Cortex of kidney (tissue), 1 donor: ENCODE results near the gene DAB1.
"Not testable (repeated sequence)": the region's sequence is repeated elsewhere in the genome, so short reads cannot be mapped to it uniquely, and the experiment has no call there.

Experiments used
- DNase-seq: peaks from one replicate; lab custom pipeline; 2025; lab: John Stamatoyannopoulos, UW

The DAB1 gene

GRCh38 chr1:57118948-57119603 is 304.8 kb downstream of the DAB1 start:
- DNase-seq, result no peak

GRCh38 chr1:57117753-57118152 is 306.1 kb downstream of the DAB1 start:
- no peak for DNase-seq

DNA sequence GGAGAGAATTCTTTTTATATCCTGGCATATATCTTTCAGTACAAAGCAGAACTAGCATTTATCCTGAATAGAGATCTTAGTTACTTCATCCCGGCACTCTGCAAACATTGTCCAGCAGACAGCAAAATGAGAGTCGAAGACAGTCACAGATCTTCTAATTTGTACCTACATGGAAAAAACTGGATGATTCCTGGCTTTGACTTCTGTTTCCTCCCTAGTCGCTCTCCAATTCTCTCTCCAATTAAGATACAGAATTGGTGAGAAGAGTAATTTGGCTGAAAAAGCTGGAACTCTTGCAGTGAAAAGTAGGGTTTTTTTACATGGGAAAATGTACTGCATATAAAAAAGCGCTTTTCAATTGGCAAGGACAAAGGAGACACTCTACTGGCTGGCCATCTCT is 307.0 kb downstream of the DAB1 start:
- no peak for DNase-seq

DNA sequence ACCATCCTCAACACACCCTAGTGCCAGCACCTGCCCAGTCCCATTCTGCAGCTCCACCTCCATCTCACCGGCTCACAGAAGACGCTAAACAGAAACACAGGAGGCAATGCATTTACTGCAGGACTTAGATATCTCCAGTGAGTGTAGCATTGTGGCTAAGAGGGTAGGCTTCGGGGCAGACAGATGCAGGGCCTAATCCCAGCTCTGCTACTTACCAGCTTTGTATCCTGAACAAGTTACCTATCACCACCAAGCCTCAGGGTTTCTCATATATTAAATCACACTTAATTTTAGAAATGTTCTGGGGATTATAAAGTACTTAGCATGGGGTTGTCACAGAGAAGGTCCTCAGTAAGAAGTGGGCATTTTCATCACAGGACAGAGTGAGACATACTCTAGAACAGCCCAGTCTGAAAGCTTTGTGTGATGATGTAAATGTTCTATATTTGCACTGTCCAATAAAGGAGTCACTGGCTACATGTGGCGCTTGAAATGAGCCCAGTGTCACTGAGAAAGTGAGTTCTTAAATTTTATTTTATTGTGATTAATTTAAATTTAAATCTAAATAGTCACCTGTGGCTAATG is 308.7 kb downstream of the DAB1 start:
- DNase-seq, result no peak

- DNase-seq, result no peak
Observed at GRCh38 chr1:57112148-57112547, 311.7 kb downstream of the DAB1 start.

GRCh38 chr1:57111175-57111574 is 312.7 kb downstream of the DAB1 start:
- DNase-seq, result no peak

GRCh38 chr1:57109883-57110282 is 314.0 kb downstream of the DAB1 start:
- DNase-seq, result no peak

DNA sequence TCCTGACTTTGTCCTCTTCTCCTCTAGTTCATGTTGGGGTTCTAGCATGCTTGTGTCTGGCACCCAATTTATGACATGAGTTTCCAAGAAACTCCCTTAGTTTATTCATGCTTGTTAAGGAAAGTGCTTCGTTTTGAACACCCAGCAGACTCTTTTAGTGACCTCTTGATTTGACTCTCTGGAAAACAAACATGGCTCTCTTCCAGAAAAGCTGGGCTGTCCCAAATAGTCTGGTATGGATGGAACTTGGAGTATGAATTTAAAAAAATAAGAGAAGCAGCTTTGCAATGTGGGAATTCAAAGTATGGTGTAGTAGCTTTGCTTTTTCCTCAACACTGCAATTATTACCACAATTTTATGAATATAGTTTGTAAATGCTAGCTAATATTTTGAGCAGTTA is 314.6 kb downstream of the DAB1 start:
- no peak for DNase-seq

DNA sequence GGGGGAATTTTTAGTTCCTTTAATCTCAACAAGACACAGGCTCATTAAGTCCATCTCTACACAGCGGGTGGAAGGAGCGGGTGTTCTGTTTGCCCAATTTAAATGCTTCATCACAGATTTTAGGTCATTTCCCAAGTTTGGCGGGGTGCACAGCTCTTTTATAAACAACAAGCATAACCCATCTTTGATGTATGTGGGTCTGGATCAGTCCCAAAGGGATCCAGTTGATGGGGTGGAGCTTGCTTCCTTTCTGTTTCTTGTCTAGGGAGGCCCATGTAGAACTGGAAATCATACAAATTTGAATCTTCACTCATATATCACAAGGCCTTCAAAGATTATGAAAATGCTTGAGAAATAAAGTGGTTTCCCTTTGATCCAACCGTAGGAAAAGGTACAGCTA is 317.6 kb downstream of the DAB1 start:
- DNase-seq, result no peak

- no peak for DNase-seq
Observed at GRCh38 chr1:57102561-57103326, 321.1 kb downstream of the DAB1 start.

- no peak for DNase-seq
Observed at GRCh38 chr1:57101209-57101608, 322.7 kb downstream of the DAB1 start.

- DNase-seq, result no peak
Observed at GRCh38 chr1:57094749-57095148, 329.1 kb downstream of the DAB1 start.

DNA sequence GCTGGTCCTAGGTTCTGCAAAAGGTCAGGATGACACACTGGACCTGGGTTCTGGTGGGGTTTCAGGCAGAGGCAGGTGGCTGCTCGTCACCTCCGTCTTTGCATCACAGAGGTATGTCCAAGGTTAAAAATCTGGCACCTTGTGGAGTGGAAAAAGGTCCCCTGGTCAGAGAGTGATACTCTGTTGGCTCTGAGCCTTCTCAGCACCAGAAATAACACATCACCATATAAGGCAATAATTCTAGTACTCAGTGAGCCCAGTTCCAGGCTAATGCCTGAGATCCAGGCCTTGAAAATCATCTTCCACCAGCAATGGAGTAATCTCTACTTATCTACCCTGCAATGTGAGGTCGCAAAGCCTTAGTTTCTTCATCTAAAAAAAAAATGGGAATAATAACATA is 330.7 kb downstream of the DAB1 start:
- no peak for DNase-seq

GRCh38 chr1:57091642-57092041 is 332.2 kb downstream of the DAB1 start:
- no peak for DNase-seq

DNA sequence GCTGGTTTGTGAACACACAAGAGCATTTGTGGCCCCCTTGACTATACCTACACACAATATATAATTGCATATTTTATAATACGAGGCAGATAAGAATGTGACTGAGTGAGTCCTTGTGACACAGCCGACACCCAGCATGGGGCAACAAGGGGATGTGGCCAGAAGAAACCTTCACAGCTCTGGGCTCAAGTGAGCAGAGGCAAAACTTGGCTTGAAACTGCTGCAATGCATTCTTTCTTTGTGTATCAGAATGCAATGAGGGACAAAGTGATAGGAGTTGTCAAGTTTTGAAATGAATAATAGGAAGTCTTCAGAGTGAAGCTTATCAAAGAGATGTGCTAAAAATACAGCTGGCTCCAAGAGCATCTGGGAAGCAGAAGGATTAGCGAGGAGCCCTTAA is 334.0 kb downstream of the DAB1 start:
- no peak for DNase-seq

GRCh38 chr1:57089221-57089620 is 334.6 kb downstream of the DAB1 start:
- DNase-seq, result no peak

- no peak for DNase-seq
Observed at GRCh38 chr1:57088653-57089052, 335.2 kb downstream of the DAB1 start.

DNA sequence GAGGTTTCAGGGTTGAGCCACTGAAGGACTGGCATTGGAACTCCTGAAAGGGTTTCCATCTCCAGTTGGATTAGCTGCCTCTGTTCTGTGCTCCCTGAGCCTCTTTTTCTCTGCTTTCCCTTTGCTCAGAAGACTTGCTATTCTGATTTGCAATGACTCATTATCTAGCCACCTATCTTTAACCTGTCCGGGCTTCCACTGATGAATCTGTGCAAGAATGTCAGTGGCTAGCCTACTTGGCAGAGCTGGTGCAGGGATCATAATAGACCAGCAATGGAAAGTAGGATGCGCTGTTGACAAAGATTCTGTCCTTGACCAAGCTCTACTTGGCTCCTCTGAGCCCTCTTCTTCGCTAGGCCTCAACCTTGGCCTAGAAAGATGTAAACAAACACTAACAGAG is 336.2 kb downstream of the DAB1 start:
- DNase-seq, result not testable (repeated sequence)

DNA sequence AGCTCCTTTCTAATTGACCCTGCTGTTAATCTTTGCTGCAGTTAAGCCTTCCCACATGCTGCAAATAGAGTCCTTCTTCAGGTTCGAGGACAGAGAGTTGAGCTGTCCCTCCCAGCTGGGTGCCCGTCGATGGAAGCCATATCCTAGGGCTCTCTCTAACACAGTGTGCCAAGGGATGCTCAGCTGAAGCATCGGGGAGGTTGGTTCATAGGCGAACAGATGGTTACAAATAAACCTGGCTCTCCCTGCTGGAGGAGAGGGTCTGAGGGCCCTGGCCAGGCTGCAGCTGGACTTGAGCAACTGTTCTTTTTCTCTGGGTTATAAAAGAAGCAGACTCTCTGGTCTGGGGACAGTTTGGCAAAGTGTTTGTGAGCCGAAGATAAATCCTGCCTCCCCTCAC is 337.7 kb downstream of the DAB1 start:
- no peak for DNase-seq

DNA sequence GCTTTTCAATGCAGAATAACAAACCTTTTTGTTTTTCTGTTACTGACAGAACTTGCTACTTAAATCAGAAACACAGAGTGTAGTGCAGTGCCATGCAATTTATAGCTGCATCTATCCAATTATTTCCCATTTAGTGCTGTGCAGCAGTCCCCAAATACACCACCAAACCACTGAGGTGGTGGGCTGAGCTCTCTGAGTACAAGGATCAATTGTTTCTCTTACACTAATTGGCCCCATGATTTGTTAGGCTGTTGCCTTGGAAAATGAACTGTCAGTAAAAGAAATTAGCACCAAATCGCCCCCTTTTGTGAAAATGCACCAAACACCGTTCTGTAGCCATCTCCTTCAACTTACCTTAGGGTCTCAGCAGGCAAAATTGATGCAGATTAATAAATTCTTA is 339.2 kb downstream of the DAB1 start:
- DNase-seq, result no peak

- no peak for DNase-seq
Observed at GRCh38 chr1:57082711-57083439, 341.0 kb downstream of the DAB1 start.

- DNase-seq, result no peak
Observed at GRCh38 chr1:57079454-57080157, 344.3 kb downstream of the DAB1 start.
